CD8-positive, alpha-beta memory T cell (primary cell): Measurements from ENCODE around the gene ADTRP. TPM values are rescaled to one million over a fixed set of nuclear protein-coding genes. Genes with fewer than 3 reads are reported as not detected.
A peak's percentile ranks its signal among the peaks of the same experiment; 100 is the strongest.

ENCODE experiments used
- CTCF ChIA-PET: fragments of 350-600 bp; sonication (Branson Sonifier 250); formaldehyde crosslinking; loops from one replicate; lab custom pipeline; 2021; ENCODE audit warnings: antibody characterized with exemption; lab: Charles Lee
- POLR2A ChIA-PET: fragments of 350-600 bp; sonication (Branson Sonifier 250); formaldehyde crosslinking; loops from one replicate; lab custom pipeline; 2021; ENCODE audit warnings: antibody characterized with exemption; lab: Charles Lee
- DNase-seq, 5 donors: peaks; one replicate each; pipeline versions ENCODE4 v3.0.0 to v3.0.0-alpha.2; 2020 to 2022; ENCODE audit warnings: mixed read lengths in 1 of 5
- H3K27ac ChIP-seq: one replicate; pipeline ENCODE4 v1.7.0; 2013; ENCODE audit warnings: low read depth, mild to moderate bottlenecking, low read length, moderate library complexity
- H3K27me3 ChIP-seq: 2 replicates; pipeline ENCODE4 v1.7.0; 2013; ENCODE audit warnings: low read length, mild to moderate bottlenecking; ENCODE audit not compliant: insufficient read depth, poor library complexity, severe bottlenecking
- H3K36me3 ChIP-seq: 2 replicates; pipeline ENCODE4 v1.7.0; 2013; ENCODE audit warnings: mild to moderate bottlenecking, low read length, moderate library complexity; ENCODE audit not compliant: insufficient read depth
- H3K4me1 ChIP-seq: 2 replicates; pipeline ENCODE4 v1.7.0; 2013; ENCODE audit warnings: mild to moderate bottlenecking, low read length, moderate library complexity; ENCODE audit not compliant: insufficient read depth
- H3K4me3 ChIP-seq: 2 replicates; pipeline ENCODE4 v1.7.0; 2013; ENCODE audit warnings: mild to moderate bottlenecking, low read length
- H3K9me3 ChIP-seq: 2 replicates; pipeline ENCODE4 v1.7.0; 2013; ENCODE audit warnings: mild to moderate bottlenecking, low read length
- H3K27ac Mint-ChIP-seq, 8 donors: one replicate each; pipeline ENCODE4 v1.8.0; 2020 to 2021; ENCODE audit warnings: mixed read lengths in 8 of 8, mild to moderate bottlenecking in 6 of 8, inconsistent platforms in 3 of 8, moderate library complexity in 3 of 8
- H3K27me3 Mint-ChIP-seq, 2 donors: one replicate each; pipeline ENCODE4 v1.8.0; 2020 to 2021; ENCODE audit warnings: mixed read lengths in 2 of 2, mild to moderate bottlenecking in 1 of 2, moderate library complexity in 1 of 2
- H3K36me3 Mint-ChIP-seq, 3 donors: one replicate each; pipeline ENCODE4 v1.8.0; 2020 to 2021; ENCODE audit warnings: mixed read lengths in 3 of 3, inconsistent platforms in 1 of 3, mild to moderate bottlenecking in 1 of 3
- H3K4me1 Mint-ChIP-seq, 3 donors: one replicate each; pipeline ENCODE4 v1.8.0; 2020 to 2021; ENCODE audit warnings: mixed read lengths in 3 of 3, inconsistent platforms in 1 of 3, mild to moderate bottlenecking in 1 of 3
- H3K4me3 Mint-ChIP-seq, 7 donors: one replicate each; pipeline ENCODE4 v1.8.0; 2020 to 2021; ENCODE audit warnings: mixed read lengths in 7 of 7, mild to moderate bottlenecking in 6 of 7, moderate library complexity in 4 of 7, inconsistent platforms in 2 of 7
- H3K9me3 Mint-ChIP-seq, 5 donors: one replicate each; pipeline ENCODE4 v1.8.0; 2020 to 2022; ENCODE audit warnings: mixed read lengths in 5 of 5, mild to moderate bottlenecking in 3 of 5, moderate library complexity in 2 of 5, inconsistent platforms in 1 of 5
- polyA plus RNA-seq: library from polyadenylated mRNA; unstranded; fragments of 300-500 nt; fragmentation: Illumina TruSeq; gene quantifications from one replicate; pipeline ENCODE4 v1.2.3, GENCODE V29; 2021
- total RNA-seq, 2 experiments: library from RNA; stranded (reverse); gene quantifications; one replicate each; pipeline ENCODE4 v1.2.3, GENCODE V29; 2021

The ADTRP gene, protein sequence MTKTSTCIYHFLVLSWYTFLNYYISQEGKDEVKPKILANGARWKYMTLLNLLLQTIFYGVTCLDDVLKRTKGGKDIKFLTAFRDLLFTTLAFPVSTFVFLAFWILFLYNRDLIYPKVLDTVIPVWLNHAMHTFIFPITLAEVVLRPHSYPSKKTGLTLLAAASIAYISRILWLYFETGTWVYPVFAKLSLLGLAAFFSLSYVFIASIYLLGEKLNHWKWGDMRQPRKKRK
- total RNA-seq (1 to 10 TPM; 3.2 to 3.9 TPM), polyA plus RNA-seq (not detected)

DNA sequence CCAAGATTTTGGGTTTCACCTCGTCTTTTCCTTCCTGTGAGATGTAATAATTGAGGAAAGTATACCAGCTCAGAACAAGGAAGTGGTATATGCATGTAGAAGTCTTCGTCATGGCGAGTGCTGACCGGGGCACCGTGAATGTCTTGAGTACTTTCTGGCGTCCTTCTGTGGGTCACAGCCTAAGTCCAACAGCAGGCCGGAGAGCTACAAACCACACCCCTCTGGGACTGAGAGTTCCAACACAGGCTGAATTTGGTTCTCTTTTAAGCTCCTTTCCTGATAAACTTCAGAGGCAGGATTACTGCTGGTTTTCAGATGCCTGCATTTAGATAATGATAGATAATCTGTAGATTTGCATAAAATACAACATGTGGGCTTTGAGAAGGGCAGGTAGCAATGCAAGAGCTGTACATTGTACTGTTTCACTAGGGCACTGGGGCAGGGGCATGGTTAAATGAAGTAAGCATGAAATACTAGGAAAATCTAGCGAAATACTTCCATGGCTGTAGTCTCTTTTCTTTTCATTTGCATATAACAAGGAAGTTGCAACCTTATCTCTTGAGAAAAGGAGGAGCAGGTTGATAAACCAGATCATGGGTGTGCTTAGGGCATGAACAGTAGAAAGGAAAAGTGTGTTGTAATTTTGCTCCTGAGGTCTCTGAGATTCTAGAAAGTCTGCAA, at the start of gene ADTRP:
Gene ADTRP (minus strand): TSS at position 156 of the 681 bp plus-strand sequence. CDS start 44 bp downstream, at position 112.
- peak within 1 kb of the TSS; percentile 64 for H3K27ac ChIP-seq
- no peaks in the 10 kb centered on the region for H3K4me1 Mint-ChIP-seq
- ChIA-PET CTCF (no interaction called here), POLR2A (no interaction called here)
- H3K4me1 ChIP-seq = no peaks in the 10 kb centered on the region
- no peaks in the 10 kb centered on the region for H3K36me3 ChIP-seq
- H3K4me3 Mint-ChIP-seq = no peak within 1 kb of the TSS
- H3K27me3 Mint-ChIP-seq = peaks cover 3 to 14% of the 10 kb centered on the region in 2 donors
- H3K9me3 Mint-ChIP-seq = peaks cover 0 to 2% (median 0%) of the 10 kb centered on the region in 5 donors
- H3K36me3 Mint-ChIP-seq = no peaks in the 10 kb centered on the region
- no peak for DNase-seq
- H3K27ac Mint-ChIP-seq = peak within 1 kb of the TSS in 1 of 8 donors; percentile 47
- H3K4me3 ChIP-seq = no peak within 1 kb of the TSS
- no peaks in the 10 kb centered on the region for H3K9me3 ChIP-seq
- no peaks in the 10 kb centered on the region for H3K27me3 ChIP-seq

DNA sequence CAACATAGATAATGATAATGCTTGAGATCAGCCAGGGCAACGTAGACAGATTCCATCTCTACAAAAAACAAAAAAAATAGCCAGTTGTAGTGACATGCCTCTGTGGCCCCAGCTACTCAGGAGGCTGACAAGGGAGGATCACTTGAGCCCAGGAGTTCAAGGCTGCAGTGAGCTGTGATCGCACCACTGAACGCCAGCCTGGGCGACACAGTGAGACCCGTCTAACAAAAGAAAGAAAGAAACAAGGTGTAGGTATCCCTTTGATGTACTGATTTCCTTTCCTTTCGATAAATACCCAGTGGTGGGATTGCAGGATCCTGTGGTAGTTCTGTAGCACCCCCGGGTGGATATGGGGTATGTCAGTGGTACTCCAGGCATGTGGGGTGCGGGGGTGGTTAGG, 48.2 kb upstream of the ADTRP start:
- Histone ChIP-seq H3K27ac (no peak overlapping the region), H3K9me3 (no peaks in the 10 kb centered on the region), H3K36me3 (no peaks in the 10 kb centered on the region), H3K4me3 (no peak overlapping the region), H3K4me1 (no peaks in the 10 kb centered on the region), H3K27me3 (no peaks in the 10 kb centered on the region)
- DNase-seq = no peak
- H3K9me3 Mint-ChIP-seq = no peaks in the 10 kb centered on the region
- no peak overlapping the region for H3K4me3 Mint-ChIP-seq
- ChIA-PET POLR2A (no interaction called here), CTCF (no interaction called here)
- H3K27ac Mint-ChIP-seq = no peak overlapping the region
- no peaks in the 10 kb centered on the region for H3K36me3 Mint-ChIP-seq
- no peaks in the 10 kb centered on the region for H3K4me1 Mint-ChIP-seq
- peaks cover 8 to 51% of the 10 kb centered on the region in 2 donors for H3K27me3 Mint-ChIP-seq

DNA sequence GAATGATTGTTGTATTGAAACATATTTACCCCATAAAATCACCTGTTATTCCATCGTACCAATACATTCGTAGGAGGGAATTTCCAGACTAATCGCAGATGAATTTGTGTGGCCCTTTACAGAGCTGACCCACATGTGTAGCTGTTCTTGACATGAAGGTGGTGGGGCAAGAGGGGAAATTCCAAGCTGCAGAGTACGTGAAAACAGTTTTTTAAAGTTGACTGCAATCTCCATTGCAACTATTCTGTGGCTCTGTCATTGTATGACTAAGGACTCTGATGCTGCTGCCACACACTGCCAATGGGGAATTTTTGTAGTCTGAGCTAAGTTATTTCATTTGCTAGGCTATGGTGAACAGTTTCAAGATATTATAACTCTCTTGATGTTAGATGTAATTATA, 46.4 kb upstream of the ADTRP start:
- POLR2A ChIA-PET = no interaction called here
- no peaks in the 10 kb centered on the region for H3K36me3 Mint-ChIP-seq
- no peak overlapping the region for H3K4me3 Mint-ChIP-seq
- H3K27ac Mint-ChIP-seq = peak overlapping the region in 1 of 8 donors; percentile 42
- Histone ChIP-seq H3K4me3 (no peak overlapping the region), H3K27ac (no peak overlapping the region), H3K36me3 (no peaks in the 10 kb centered on the region), H3K4me1 (no peaks in the 10 kb centered on the region), H3K27me3 (no peaks in the 10 kb centered on the region), H3K9me3 (no peaks in the 10 kb centered on the region)
- no peak for DNase-seq
- H3K9me3 Mint-ChIP-seq = no peaks in the 10 kb centered on the region
- H3K4me1 Mint-ChIP-seq = no peaks in the 10 kb centered on the region
- CTCF ChIA-PET = no interaction called here
- H3K27me3 Mint-ChIP-seq = peaks cover 10 to 44% of the 10 kb centered on the region in 2 donors

DNA sequence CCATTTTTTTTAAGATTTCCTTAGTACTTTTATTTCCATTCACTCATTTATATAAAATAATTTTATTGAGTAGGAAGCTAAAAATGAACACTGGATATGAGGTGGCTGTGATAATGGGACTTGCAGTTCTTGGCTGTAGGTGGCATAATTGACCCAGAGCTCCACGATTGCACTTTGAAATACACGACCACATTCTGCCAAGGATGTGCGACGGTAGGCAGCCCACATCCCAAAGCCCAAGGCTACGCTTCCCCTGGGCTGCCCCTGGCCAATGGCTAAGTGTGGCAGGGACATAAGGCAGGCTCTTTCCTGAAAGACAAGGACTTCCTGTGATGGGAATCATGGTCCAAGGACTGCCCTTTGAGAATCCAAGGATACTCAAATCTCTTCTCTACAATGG, 43.7 kb upstream of the ADTRP start:
- H3K9me3 ChIP-seq = no peaks in the 10 kb centered on the region
- Mint-ChIP-seq H3K9me3 (peaks cover 0 to 2% (median 0%) of the 10 kb centered on the region in 5 donors), H3K27me3 (peaks cover 10 to 26% of the 10 kb centered on the region in 2 donors), H3K4me1 (no peaks in the 10 kb centered on the region), H3K36me3 (no peaks in the 10 kb centered on the region), H3K27ac (no peak overlapping the region), H3K4me3 (no peak overlapping the region)
- no peaks in the 10 kb centered on the region for H3K27me3 ChIP-seq
- no peak overlapping the region for H3K27ac ChIP-seq
- no peak overlapping the region for H3K4me3 ChIP-seq
- no peak for DNase-seq
- ChIA-PET POLR2A (no interaction called here), CTCF (interaction anchor here (0.6 to 1.1 kb wide), 2 partner anchors 417 to 468 kb away, joined by 3 read pairs; partner anchors contain the start of gene EDN1)
- no peaks in the 10 kb centered on the region for H3K4me1 ChIP-seq
- H3K36me3 ChIP-seq = no peaks in the 10 kb centered on the region

DNA sequence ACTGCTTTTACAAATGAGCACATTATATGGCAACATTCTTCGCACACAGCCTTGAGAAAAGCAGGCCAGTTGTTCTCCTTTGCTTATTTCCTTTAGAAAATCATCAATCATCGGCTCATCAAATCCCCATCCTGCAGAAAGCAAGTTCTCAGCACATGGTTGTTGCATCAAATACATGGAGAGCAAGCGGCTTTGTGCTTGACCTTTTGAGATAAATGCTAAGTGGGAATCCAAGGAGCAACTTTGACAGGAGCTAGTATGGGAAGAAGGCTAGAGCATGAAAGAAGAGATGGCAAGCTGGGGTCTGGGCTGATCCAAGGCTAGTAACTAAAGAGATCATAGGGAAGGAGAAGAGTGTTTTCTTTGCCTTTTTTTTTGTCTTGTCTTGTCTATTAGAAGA, 43.2 kb upstream of the ADTRP start:
- Mint-ChIP-seq H3K27me3 (peaks cover 10 to 25% of the 10 kb centered on the region in 2 donors), H3K4me3 (no peak overlapping the region), H3K9me3 (peaks cover 0 to 2% (median 0%) of the 10 kb centered on the region in 5 donors), H3K4me1 (no peaks in the 10 kb centered on the region), H3K36me3 (no peaks in the 10 kb centered on the region), H3K27ac (no peak overlapping the region)
- Histone ChIP-seq H3K27ac (no peak overlapping the region), H3K36me3 (no peaks in the 10 kb centered on the region), H3K4me1 (no peaks in the 10 kb centered on the region), H3K9me3 (no peaks in the 10 kb centered on the region), H3K27me3 (no peaks in the 10 kb centered on the region), H3K4me3 (no peak overlapping the region)
- CTCF ChIA-PET = interaction anchor here (0.6 to 1.1 kb wide), 2 partner anchors 418 to 468 kb away, joined by 3 read pairs; partner anchors contain the start of gene EDN1
- POLR2A ChIA-PET = no interaction called here
- no peak for DNase-seq

DNA sequence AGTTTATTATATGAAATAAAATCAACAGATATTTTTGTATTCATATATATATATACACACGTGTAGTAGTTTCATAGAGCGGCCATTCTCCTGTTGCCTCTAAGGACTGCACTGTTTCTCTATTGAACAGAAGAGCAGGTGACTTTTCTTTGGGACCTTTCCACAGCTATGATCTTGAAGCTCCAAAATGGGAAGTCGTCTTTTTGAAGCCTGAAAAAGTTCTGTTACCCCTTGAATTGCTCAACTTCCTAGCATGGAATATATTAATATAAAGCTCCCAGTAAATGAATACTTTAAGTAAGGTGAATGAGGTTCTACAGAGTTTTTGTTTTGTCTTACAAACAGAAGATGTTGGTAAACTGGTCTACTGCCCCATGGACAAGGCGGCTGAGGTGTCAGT, 42.2 kb upstream of the ADTRP start:
- CTCF ChIA-PET = no interaction called here
- Histone ChIP-seq H3K27ac (no peak overlapping the region), H3K4me1 (no peaks in the 10 kb centered on the region), H3K36me3 (no peaks in the 10 kb centered on the region), H3K27me3 (no peaks in the 10 kb centered on the region), H3K9me3 (no peaks in the 10 kb centered on the region), H3K4me3 (no peak overlapping the region)
- H3K36me3 Mint-ChIP-seq = no peaks in the 10 kb centered on the region
- no peak overlapping the region for H3K27ac Mint-ChIP-seq
- DNase-seq = no peak
- H3K4me3 Mint-ChIP-seq = no peak overlapping the region
- H3K4me1 Mint-ChIP-seq = no peaks in the 10 kb centered on the region
- peaks cover 10 to 22% of the 10 kb centered on the region in 2 donors for H3K27me3 Mint-ChIP-seq
- H3K9me3 Mint-ChIP-seq = peaks cover 0 to 2% (median 0%) of the 10 kb centered on the region in 5 donors
- POLR2A ChIA-PET = no interaction called here

DNA sequence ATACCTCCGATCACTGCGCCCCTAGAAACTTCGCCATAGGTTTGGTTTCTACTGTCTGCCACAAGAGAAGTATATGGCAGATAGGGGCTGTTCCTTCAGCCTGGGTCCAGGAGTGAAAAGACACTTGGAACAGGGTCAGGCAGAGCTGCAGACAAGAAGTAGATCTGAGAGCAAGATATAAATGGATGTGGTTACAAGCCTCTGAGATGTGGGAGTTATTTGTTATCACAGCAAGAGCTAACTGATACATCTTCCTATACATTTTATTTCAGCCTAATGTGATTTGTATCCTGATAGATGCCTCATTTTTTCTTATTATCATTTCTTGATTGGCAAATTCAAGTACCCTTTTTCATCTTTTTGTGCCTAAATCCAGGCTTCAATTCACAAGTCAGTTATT, 40.9 kb upstream of the ADTRP start:
- Mint-ChIP-seq H3K27ac (no peak overlapping the region), H3K27me3 (peaks cover 5 to 15% of the 10 kb centered on the region in 2 donors), H3K4me3 (no peak overlapping the region), H3K4me1 (no peaks in the 10 kb centered on the region), H3K36me3 (no peaks in the 10 kb centered on the region), H3K9me3 (peaks cover 0 to 2% (median 0%) of the 10 kb centered on the region in 5 donors)
- ChIA-PET CTCF (no interaction called here), POLR2A (no interaction called here)
- no peak for DNase-seq
- Histone ChIP-seq H3K27me3 (no peaks in the 10 kb centered on the region), H3K36me3 (no peaks in the 10 kb centered on the region), H3K27ac (no peak overlapping the region), H3K4me1 (no peaks in the 10 kb centered on the region), H3K4me3 (no peak overlapping the region), H3K9me3 (no peaks in the 10 kb centered on the region)

DNA sequence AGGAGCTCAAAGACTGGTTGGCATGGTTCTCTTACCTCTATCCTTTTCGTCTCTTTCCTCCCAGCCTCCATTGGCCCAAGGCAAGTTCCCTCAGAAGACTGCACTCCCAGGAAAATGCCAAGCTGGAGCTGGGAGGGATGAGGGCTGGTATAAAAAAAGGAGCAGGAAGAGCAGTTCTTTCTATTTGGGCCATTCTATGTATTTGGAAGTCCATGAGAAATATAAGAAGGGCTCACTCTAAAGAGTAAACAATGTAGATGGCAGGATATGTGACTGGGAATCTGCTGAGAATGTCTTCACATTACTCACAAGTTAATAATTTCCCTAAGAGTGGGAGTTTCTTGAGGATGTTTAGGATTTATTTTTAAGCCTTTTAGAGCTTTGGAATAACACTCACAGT, 36.6 kb upstream of the ADTRP start:
- no peak for DNase-seq
- Histone ChIP-seq H3K27me3 (no peaks in the 10 kb centered on the region), H3K4me3 (no peak overlapping the region), H3K9me3 (no peaks in the 10 kb centered on the region), H3K27ac (no peak overlapping the region), H3K36me3 (no peaks in the 10 kb centered on the region), H3K4me1 (no peaks in the 10 kb centered on the region)
- Mint-ChIP-seq H3K27ac (peak overlapping the region in 1 of 8 donors; percentile 52), H3K4me1 (no peaks in the 10 kb centered on the region), H3K27me3 (peaks cover 4 to 5% of the 10 kb centered on the region in 2 donors), H3K4me3 (no peak overlapping the region), H3K9me3 (peaks cover 0 to 2% (median 0%) of the 10 kb centered on the region in 5 donors), H3K36me3 (no peaks in the 10 kb centered on the region)
- CTCF ChIA-PET = interaction anchor here (0.8 kb wide), 1 partner anchor 474 kb away, joined by 3 read pairs; no protein-coding TSS in a partner anchor
- POLR2A ChIA-PET = no interaction called here
